GM21529 (cell line): ENCODE measurements around the gene DIP2C.

Experiments used
- ATAC-seq: cut with Tn5 transposase; IDR thresholded peaks from one replicate; pipeline ENCODE4 v1.9.1; 2021; ENCODE audit not compliant: unreplicated experiment

DIP2C gene

DNA sequence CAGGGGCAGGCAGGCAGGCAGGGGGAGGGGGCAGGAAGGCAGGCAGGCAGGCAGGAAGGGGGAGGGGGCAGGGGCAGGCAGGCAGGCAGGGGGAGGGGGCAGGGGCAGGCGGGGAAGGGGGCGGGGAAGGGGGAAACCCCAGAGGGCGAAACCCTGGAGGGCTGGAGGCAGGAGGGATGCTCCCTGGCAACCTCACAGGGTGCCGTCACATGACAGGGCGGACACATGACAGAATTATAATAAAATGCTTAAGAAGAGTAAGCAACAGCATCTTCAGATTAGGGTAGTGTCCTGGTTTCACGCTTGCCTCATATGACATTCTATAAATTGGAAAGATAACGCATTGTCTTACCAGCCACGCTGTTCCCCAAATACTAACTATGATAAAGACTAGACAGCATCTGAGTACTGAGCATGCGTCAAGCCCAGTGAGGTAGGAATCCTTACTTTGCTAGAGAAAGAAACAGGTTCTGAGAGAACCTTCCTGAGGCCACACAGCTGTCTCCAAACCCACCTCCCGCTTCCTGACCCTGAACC, 131.6 kb downstream of the DIP2C start:
- no peak for ATAC-seq

DNA sequence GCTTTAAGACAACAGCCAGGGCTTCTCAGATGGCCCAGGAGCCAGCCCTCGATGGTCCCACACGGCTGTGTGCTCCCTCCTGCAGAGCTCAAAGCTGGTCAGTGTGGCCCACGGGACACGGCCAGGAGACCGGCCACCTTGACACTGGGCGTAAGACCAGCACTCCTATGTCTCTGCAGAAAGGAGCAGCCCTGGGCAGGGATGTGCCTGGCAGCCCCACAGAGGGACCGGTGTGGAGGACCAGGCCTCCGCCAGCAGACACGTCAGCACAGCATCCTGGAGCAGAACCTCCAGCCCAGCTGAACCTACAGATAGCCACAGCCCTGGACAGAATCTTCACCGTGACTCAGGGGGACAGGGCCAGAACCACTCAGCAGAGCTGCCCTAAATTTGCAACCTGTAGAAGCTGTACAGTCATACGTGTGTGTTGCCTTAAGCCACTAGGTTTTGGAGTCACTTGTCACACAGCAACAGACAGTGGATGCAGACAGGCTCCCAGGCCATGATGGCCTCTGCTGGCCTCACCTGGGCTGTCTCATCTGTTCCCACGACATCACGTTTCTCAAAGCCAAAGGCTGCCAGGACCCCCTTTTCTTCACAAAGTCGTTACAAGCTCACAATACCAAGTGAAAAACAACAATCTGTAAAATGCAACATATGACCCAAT, 132.4 kb downstream of the DIP2C start:
- ATAC-seq = no peak

DNA sequence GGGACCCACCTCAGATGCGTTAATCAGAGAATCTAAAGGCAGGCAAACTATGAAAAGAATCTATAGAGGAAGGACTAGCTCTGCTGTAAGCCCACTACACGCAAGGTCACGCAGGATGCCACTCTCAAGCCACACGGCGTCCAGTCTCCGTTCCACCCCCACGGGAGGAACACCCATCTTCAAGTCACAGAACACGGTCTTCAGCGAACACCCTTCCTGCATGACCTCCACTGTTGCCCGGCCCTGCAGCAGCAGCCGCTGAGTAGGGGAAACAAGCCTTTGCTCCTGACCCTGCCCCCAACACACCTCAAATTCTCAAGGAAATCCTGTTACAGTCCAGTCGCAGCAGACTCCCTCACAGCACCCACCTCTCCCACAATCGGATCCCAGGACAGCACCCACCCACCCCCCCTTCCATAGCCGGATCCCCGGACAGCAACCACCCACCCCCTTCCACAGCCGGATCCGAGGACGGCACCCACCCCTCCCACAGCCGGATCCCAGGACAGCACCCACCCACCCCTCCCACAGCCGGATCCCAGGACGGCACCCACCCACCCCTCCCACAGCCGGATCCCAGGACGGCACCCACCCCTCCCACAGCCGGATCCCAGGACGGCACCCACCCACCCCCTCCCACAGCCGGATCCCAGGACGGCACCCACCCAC, 133.7 kb downstream of the DIP2C start:
- ATAC-seq = no peak

DNA sequence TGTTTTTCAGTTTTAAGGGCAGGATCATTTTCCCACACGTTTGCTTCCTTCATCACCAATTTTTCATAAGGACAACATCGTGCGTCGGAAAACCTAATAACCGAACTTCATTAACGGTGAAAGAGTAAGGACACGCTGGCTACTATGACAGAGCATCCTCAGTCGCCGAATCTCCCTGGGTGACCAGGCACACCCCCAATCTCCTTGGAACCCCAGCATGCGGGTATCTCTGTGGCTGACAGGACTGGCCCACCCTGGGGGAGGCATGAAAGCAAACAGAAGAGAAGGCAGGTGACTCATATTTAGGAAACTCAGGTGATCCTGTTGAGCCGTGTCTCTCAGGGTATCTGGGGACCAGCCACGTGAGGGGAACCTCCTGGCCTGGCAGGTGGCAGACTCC, 134.2 kb downstream of the DIP2C start:
- no peak for ATAC-seq

DNA sequence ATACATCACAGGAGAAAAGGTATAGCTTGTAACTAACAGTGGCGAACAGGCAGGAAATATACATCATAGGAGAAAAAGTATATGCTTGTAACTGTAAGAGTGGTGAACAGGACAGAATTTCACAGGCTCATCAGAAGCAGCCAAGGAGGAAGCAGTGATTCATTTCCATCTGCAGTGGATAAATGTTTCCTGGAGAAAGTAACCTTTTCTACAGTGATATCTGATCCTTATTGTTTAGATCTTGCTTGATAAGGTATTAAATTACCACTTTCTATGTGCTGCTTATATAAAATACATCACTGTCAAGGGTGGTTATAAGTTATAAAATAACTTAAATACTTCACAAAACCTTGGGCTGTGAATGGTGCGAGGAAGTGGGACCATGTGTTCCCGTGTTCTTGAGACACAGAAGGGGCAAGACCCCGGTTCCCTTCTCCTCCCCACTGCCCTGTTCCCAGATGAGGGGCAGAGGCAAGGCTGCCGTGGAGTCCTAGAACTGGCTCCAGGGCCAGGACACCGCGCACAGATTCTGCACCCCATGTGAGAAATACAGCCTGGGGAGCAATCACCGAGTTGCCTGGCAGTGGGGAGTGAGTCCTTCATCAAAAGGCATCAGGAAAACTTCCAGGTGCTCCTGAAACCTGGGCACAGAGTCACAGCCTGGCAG, 135.2 kb downstream of the DIP2C start:
- no peak for ATAC-seq

DNA sequence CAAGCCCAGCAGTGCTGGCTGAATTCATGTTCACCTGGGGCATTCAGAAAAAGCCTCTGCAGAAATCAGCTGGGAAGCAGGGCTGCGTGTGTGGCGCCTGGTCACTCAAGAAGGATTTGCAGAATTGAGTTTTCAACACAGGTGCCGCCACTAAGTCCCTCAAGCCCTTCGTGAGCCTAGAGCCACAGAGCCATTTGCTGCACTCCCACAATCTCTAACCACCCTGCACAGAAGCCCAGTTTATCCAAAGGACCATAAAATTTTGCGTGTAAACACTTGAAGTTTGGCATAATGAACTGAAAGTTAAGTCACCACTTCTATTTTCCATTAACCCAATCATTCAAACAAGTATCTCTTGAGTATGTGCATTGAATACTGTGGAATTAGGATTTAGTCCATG, 136.2 kb downstream of the DIP2C start:
- ATAC-seq = no peak

DNA sequence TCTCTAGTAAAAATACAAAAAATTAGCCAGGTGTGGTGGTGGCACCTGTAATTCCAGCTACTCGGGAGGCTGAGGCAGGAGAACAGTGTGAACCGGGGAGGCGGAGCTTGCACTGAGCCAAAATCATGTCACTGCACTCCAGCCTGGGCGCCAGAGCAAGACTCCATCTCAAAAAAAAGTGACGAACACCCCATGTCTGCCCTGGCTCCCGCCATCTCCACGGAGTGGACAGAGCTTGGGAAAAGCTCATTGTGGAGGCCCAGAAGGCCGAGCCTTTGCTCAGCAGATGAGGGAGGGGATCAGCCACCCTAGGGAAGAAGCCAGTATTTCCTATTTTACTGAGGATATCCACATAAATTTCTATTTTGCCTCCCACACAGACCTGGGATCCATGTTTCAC, 136.8 kb downstream of the DIP2C start:
- no peak for ATAC-seq

DNA sequence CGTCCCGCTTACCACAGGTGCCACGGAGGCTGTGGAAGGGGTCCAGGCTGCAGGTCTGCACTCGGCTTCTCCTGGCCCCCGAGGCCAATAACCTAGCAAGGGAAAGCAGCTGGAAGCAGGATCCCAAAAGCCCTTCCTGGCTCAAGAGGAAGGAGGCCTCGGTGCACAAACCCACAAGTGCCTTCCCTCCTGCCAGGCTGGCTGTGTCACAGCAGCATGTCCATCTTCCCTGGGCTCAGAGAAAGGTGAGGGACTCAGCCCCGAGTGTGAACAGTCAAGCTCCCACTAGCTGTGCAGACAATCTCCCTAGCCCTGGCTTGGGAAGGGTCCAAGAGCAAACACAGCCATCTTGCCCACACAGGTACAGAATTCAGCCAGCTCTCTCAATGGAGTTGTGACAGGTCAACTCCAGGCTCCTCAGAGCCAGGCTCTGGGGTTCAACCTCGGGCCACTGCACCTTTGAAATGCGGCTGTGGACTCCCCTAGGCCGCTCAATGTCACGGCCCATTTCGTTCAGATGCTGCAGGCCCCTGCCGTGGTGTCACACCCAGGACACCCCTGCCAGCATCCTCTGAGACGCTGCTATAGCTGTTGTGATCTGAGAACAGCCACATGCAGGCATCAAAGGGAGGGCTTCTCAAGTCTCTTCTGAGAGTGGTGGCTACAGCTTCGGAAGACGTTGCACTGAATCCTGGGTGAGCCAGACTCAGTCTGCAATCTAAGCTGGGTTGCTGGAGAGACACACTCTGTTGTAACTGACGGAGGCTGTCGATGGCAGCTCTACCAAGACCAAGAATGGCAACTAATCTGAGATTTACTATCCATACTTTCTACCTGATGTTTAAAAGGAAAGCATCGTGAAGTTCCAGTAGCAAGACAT, 137.9 kb downstream of the DIP2C start:
- no peak for ATAC-seq

DNA sequence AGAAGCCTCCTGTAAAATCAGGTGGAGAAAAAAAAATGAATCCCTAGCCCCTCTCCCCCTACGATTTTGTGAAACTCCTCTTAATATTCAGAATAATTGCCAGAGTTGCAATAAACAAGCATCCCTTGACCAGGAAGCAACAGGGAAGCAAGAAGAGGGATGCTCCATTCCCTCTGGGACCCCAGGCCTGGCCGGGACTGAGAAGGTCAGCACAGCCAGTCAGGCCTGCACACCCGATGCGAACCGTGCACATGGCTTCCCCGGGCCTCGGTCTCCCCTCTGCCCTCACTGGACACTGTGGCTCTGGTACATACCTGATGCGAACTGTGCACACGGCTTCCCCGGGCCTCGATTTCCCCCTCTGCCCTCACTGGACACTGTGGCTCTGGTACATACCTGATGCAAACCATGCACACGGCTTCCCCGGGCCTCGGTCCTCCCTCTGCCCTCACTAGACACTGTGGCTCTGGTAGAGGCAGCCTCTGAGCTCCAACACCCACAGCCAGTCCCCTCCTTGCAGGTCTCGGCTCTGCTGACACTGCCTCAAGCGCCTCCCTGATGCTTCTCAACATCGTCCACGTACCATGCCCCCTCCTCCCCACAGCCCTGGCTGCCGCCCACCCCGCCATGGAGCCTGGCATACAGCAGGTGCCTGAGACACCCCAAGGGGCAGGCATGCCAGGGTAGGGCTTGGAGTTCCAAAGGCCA, 138.6 kb downstream of the DIP2C start:
- ATAC-seq = no peak

DNA sequence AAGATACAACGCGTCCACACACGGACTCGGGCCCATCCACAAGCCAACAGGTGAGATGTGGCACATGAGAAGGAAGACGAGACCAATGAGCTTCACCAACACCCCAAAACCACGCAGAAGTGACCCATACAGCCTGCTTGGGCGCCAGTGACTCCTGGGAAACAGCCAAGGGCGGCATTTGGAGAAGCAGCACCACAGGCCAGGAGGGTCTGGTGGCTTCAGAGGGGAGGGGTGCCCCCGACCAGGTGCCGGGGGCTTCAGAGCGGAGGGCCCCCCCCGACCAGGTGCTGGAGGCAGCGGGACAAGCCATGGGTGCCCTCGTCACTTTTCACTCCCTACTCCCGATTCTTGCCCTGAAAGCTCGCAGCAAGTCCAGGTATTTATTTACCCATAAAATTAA, 140.1 kb downstream of the DIP2C start:
- ATAC-seq = no peak

DNA sequence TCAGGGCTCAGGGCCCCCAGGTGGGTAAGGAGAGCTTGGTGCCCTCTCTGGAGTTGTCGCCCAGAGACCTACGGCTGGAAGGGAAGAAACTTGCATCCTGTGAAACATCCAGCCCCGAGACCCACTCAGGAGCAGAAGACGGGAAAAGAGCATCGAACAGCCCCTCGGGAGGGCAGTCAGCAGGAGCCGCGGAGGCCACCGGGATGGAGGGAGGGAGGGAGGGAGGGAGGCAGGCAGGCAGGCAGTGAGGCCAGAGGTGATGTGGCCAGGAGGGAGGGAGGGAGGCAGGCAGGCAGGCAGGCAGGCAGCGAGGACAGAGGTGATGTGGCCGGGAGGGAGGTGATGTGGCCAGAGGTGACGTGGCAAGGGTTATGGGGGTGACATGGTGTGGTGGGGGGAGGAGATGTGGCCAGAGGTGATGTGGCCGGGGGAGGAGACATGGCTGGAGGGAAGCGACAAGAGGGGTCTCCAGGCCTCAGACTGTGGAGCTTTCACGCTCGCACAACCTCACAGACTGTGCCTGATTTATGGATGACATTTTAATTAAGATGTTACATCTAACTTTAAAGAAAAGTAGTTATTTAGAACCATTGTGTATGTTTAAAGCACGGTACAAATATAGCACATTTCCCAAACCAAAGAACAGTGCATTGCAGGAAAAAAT, 141.1 kb downstream of the DIP2C start:
- ATAC-seq = no peak

DNA sequence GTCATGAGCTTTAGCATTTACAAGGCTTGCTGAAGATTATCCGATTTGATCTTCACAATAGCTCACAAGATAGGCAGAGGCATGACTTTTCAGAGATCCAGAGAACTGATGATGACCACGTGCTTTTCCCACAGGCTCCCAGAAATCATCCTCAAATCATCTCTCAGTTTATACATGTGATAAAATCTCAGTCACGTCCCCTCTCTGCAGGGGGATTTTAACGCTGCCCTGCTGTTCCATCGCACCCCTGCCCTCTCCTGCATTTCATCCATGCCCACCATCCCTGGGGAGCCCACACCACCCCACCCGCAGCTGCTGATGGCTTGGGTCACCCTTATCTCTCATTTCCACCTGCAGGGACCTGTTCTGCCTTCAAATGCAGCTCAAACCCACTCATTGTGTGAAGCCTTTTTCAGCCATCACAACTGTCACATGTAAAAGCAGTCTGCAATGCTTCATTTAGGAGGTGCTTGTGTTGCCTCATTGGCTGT, 141.8 kb downstream of the DIP2C start:
- ATAC-seq = no peak

DNA sequence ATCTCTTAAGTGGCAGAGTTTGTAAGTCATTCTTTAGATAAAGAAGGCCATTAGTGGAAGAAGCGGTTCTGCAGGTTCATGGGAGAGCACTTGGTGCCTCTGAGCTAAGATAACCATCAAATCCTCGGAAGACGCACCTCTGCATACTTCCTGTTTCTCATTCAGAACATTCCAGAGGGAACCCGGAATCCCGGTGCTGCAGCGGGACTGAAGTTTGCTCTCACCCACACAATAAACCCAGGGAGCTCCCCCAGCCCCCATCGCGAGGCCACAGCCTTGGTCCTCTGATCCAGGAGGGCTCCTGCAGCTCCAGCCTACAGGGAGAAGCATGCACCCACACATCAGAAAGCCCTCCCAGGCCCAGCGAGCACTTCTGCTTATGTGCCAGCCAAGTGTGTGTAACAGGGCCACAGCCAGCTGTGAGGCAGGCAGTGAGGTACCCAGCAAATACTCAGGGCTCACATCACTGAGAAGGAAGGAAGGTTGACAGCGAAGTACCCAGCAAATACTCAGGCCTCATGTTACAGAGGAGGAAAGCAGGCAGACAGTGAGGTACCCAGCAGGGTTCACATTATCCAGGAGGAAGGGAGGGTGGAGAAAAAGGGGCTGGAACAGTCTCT, 142.4 kb downstream of the DIP2C start:
- ATAC-seq = no peak

DNA sequence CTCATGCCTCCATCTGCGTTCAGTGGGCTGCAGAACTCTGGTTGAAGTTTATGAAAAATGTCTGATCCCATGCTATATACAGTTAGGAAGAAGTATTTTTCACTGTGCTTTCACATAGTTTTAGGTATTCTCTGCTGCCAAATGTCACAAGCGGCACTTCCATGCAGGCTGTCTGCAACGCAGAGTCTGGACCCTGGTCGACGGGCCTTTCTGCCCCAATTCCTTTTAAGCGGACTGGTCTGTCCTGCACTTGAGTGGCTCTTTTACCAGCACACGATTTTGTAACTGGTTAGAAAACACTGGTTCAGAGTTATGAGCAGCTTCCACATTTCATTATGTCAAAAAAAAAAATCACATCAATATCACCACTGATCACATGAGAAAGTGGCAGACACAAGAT, 143.0 kb downstream of the DIP2C start:
- no peak for ATAC-seq

DNA sequence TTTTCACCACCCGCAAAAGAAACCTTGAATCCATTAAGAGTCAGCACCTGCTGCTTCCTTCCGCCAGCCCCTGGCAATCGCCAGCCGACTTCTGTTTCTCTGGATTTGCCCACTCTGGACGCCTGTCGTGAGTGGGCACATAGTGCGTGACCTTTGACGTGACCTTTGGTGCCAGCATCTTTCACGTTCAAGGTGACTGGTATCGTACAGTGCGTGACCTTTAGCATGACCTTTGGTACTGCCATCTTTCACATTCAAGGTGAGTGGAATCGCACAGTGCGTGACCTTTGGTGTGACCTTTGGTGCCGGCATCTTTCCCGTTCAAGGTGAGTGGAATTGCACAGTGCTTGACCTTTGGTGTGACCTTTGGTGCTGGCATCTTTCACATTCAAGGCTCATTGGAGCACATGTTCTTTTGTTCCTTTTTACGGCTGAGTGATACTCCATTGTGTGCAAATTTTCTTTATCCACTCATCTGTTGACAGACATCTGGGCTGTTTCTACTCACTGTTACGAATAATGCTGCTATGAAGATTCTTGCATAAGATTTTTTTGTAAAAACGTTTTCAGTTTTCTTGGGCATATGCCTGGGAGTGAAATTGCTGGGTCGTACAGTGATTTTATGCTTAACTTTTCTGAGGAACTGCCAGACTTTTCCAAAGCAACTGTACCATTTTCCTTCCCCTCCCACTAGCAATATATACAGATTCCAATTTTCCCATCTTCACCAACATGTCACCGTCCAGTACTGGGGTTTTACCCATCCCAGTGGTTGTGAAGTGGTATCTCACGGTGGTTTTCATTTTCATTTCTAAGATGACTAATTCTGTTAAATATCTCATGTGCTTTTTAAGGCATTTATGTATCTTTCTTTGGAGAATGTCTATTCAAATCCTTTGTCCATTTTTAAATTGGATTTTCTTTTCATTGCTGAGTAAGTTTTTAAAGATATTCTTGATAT, 145.3 kb downstream of the DIP2C start:
- ATAC-seq = no peak

DNA sequence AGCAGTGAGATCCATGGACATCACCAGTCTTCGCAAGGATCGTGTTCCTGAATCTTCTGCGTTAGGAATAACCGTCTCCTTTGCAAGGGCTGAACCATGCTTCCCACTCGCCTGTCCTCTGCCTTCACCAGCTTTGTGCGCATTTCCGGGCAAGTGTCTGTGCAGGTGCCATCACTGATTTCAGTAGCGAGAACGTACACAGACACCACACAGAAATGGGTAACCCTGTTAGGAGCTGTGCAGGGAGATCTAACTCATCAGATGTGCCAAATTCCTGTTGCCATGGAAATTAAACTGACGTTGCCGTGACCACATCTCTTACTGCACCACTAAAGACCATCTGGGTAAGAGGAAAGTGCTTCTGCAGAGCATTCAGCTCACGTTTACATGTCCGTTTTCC, 146.3 kb downstream of the DIP2C start:
- ATAC-seq = no peak

DNA sequence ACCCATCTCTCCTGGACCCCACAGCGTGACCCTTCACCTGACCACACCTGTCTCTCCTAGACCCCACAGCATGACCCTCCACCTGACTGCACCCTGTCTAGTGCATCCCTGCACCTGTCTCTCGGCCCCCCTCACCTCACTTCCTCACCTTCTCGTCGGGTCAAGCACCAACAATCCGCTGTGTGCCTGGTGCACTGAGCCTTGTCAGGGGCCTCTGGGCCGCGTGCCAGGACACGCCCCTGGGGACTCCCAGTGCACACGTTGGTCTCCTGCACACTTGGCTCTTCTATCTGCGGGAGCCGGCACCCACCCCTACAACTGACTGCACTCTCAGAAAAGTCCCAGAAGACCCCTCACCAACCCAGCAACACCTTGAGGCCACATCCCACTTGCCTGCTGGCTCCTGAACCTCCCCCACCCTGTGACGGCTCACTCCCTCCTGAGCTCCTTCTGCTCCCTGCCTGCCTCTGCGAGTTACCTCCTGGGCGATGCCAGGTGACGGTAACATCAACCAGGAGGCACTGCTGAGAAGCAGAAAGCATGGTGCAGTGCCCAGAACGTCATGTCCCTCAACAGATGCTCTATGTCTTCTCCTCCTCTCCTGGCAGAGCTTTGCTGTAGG, 147.6 kb downstream of the DIP2C start:
- ATAC-seq = no peak

DNA sequence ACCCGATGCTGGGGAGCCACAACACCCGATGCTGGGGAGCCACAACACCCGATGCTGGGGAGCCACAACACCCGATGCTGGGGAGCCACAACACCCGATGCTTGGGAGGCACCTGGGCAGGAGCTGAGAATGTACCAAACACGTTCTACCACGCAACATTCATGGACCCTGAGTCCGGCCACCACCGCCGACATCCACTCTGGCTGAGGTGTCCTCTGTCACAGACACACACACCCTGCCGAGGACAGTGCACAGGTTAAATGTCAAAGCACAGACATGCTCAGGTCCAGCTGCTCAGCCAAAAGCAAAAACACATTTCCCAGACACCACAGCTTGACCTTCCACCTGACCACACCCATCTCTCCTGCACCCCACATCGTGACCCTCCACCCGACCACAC, 148.4 kb downstream of the DIP2C start:
- no peak for ATAC-seq
